Measurements from ENCODE around the gene FBN3. TPM values are rescaled to one million over a fixed set of nuclear protein-coding genes. Genes with fewer than 3 reads are reported as not detected.
"Not testable (repeated sequence)": the region's sequence is repeated elsewhere in the genome, so short reads cannot be mapped to it uniquely, and the experiment has no call there.

FBN3 gene
- total RNA-seq (2014; rRNA removed; shearing (Covaris generic)): 13.7 and 15.9 TPM in 2 replicates

DNA sequence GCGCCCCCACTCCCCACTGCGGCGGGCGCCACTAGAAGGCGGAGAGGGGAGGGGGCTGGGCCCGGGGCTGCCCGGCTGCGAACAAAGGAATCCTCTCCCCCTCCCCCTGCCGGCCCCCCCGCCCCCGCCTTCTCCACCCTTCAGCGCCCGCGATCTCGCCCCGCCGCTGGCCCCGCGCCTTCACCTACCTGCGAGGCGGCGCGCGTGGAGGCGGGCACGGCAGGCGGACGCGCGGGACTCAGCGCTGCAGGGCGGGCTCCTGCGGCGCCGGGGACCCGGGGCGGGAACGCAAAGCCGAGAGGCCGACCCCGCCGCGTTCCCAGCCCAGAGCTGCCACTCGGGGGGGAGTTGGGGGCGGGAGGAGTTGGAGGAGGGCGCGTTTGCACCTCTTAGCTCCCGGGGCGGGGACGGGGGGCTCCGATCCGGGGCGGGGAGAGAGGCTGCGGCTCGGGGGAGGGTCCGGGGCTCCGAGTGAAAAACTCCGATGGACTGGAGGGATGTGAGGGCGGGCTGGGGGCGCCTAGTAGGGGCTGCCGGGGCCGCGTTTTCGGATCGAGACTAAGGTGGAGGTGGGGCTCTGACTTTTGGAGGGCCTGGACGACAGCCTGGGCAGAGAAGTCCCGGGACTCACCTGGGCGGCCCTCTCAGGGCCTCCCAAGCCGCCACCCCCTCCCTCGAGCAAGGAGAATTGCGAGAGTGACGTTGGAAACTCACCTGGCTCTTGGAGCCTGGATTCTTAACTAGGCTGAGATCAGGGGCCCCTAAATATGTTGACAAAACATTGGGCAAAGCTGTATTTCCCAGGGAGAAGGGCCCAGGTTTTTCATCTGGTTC is at the start of gene FBN3:
Gene FBN3, minus strand, starts transcription at position 332 of the 834 bp plus-strand sequence. CDS start 2,112 bp downstream, outside the sequence.
- peak; percentile 96 for DNase-seq
- Histone ChIP-seq H3K4me3 (ENCODE audit: insufficient read depth, low read depth, low read length) (peak within 1 kb of the TSS; percentile 77), H3K27me3 (ENCODE audit: control insufficient read depth, insufficient read depth, low read length) (no peaks in the 10 kb centered on the region), H3K36me3 (replicated peaks; ENCODE audit: control insufficient read depth, insufficient read depth, low read length) (peaks cover 4% of the 10 kb centered on the region)

DNA sequence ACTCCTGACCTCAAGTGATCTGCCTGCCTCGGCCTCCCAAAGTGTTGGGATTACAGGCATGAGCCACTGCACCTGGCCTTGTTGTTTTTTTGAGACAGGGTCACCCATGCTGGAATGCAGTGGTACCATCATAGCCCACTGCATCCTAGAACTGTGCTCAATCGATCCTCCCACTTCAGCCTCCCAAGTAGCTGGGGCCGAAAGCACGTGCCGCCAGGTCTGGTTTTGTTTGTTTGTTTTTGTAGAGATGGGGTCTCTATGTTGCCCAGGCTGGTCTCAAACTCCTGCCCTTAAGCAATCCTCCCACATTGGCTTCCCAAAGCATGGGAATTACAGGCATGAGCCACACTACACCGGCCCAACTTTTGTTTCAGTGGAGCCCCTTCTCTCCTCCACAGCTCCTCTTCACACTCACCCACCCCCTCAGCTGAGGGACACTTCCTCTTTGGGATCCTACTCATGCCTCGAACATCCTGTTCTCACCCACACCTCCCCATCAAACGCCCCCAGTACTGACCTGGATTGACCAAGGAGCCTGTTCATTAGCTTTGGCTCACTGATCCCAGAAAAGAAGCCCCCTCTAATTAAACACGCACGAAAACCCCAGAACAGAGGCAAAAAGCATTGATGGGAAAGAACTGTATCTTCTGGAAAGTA is 47.0 kb upstream of the FBN3 start:
- Histone ChIP-seq H3K27me3 (ENCODE audit: control insufficient read depth, insufficient read depth, low read length) (no peaks in the 10 kb centered on the region), H3K36me3 (replicated peaks; ENCODE audit: control insufficient read depth, insufficient read depth, low read length) (no peaks in the 10 kb centered on the region), H3K4me3 (ENCODE audit: insufficient read depth, low read depth, low read length) (no peak overlapping the region)
- DNase-seq: no peak

DNA sequence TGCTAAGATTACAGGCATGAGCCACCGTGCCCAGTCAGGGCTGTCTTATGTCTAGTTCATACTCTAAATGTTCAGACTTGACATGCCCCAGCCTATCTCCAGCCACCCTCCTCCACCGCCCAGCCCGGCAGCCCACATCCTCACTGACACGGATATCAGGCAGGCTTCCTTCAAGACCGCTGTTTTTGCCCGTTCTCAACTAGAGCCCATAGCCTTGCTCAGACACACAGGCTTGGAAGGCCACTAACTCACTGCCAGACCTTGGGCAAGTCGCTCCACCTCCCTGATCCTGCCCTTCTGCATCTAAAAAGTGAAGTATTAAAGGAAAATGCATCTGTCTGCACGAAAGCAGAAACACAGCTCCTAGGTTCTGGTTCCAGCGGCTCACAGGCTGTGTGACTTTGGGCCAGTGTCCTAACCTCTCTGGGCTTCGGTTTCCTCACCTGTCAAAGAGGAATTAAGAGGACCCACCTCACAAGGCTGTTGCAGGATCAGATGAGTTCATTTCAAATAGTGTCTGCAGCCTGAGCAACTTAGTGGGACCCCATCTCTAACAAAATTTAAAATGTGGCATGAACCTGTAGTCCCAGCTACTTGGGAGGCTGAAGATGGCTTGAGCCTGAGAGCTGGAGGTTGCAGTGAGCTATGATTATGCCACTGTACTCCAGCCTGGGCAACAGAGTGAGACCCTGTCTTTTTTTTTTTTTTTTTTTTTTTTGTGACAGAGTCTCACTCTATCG is 45.3 kb upstream of the FBN3 start:
- no peak for DNase-seq
- Histone ChIP-seq H3K36me3 (replicated peaks; ENCODE audit: control insufficient read depth, insufficient read depth, low read length) (no peaks in the 10 kb centered on the region), H3K27me3 (ENCODE audit: control insufficient read depth, insufficient read depth, low read length) (no peaks in the 10 kb centered on the region), H3K4me3 (ENCODE audit: insufficient read depth, low read depth, low read length) (no peak overlapping the region)

DNA sequence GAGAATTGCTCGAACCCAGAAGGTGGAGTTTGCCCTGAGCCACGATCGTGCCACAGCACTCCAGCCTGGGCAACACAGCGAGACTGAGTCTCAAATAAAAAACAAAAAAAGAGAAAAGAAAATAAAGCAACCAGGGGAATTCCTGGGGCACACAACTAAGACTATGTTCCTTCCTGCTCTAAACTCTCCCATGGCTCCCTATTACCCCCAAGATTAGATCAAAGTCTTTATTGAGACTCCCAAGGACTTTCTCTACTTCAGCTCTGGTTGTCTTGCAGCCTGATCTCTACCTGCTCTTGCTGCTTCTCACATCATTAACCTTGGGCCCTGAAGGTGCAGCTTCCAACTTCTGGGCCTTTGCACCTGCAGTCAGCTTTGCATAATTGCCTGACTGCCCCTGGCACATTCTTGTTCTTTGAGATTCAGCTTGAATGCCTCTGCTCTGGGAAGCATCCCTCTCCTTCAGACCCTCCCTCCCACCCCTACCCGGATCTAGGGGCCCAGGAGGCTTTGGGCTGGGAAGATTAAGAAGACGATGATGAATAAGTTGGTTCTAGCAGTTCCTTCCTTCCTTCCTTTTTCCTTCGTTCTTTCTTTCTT is 42.9 kb upstream of the FBN3 start:
- DNase-seq: peak; percentile 60
- Histone ChIP-seq H3K4me3 (ENCODE audit: insufficient read depth, low read depth, low read length) (no peak overlapping the region), H3K27me3 (ENCODE audit: control insufficient read depth, insufficient read depth, low read length) (no peaks in the 10 kb centered on the region), H3K36me3 (replicated peaks; ENCODE audit: control insufficient read depth, insufficient read depth, low read length) (no peaks in the 10 kb centered on the region)

DNA sequence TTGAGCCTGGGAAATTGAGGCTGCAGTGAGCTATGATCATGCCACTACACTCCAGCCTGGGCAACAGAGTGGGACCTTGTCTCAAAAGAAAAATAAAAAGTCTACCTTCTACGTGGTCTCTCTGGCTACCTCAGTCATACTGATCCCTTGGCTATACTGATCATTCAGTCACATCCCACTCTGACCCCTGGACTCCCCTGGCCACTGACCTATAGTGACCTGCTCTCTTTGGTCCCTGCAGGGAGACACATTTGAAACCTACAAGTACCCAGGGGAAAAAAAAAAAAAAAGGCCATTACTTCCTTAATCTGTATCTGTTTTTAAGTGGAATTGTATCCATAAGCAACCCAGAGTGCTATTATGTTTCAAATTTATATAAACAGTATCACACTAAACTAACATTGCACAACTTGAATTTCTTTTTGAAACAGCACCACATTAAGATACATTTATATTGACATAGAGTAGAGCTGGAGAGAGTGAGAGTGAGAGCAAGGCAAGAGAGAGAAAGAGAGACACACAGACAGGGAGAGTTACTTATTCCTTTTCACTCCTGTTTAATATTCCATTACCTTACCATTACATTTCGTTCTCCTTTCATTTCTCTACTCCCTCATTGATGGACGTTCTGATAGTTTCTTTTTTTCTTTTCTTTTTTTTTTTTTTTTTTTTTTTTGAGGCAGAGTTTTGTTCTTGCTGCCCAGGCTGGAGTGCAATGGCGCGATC is 36.1 kb upstream of the FBN3 start:
- Histone ChIP-seq H3K36me3 (replicated peaks; ENCODE audit: control insufficient read depth, insufficient read depth, low read length) (no peaks in the 10 kb centered on the region), H3K27me3 (ENCODE audit: control insufficient read depth, insufficient read depth, low read length) (no peaks in the 10 kb centered on the region), H3K4me3 (ENCODE audit: insufficient read depth, low read depth, low read length) (no peak overlapping the region)
- no peak for DNase-seq

DNA sequence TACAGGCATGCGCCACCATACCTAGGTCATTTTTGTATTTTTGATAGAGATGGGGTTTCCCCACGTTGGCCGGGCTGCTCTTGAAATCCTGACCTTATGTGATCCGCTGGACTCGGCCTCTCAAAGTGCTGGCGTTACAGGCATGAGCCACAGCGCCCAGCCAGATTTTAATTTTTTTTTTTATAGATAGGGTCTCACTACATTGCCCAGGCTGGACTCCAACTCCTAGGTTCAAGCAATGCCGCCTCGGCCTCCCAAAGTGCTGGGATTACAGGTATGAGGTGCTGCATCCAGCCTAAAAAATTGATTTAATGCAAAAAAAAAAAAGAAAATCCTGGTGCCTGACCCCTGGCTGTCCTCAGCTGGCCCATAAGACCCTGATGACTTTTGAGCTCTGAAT is 34.9 kb upstream of the FBN3 start:
- Histone ChIP-seq H3K27me3 (ENCODE audit: control insufficient read depth, insufficient read depth, low read length) (no peaks in the 10 kb centered on the region), H3K4me3 (ENCODE audit: insufficient read depth, low read depth, low read length) (no peak overlapping the region), H3K36me3 (replicated peaks; ENCODE audit: control insufficient read depth, insufficient read depth, low read length) (no peaks in the 10 kb centered on the region)
- DNase-seq: no peak

DNA sequence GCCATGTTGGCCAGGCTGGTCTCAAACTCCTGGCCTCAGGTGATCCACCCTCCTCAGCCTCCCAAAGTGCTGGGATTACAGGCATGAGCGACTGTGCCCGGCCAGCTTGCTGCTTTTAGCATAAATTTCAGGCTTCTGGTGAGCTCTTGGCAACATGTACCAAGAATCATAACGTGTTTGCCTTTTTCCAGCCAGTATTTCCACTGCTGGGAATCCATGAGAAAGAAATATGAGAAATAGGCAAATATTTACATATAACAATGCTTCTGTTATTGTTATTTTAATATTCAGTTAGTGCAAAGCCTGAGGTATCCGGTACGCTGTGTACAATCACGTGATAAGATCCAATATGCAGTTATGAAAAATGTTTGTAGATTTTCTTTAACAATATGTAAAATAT is 30.6 kb upstream of the FBN3 start:
- H3K27me3 ChIP-seq (ENCODE audit: control insufficient read depth, insufficient read depth, low read length): no peaks in the 10 kb centered on the region
- H3K4me3 ChIP-seq (ENCODE audit: insufficient read depth, low read depth, low read length): no peak overlapping the region
- no peaks in the 10 kb centered on the region for H3K36me3 ChIP-seq (replicated peaks; ENCODE audit: control insufficient read depth, insufficient read depth, low read length)
- DNase-seq: no peak

DNA sequence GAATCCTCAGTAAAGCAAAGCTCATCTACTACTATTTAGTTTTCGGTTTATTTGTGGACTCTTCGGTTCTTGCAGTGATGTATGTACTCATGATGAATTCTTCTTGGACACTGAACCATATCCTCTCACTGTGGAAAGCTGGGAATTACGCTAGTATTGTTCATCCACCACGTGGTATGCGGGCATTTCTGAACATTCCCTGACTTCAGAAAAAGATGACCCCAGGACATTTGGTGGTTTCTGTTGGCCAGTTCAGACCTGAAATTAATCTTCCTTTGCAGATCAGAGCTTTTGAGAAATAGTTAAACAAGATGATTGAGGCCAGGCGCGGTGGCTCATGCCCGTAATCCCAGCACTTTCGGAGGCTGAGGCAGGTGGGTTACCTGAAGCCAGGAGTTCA is 25.3 kb upstream of the FBN3 start:
- no peaks in the 10 kb centered on the region for H3K36me3 ChIP-seq (replicated peaks; ENCODE audit: control insufficient read depth, insufficient read depth, low read length)
- no peaks in the 10 kb centered on the region for H3K27me3 ChIP-seq (ENCODE audit: control insufficient read depth, insufficient read depth, low read length)
- H3K4me3 ChIP-seq (ENCODE audit: insufficient read depth, low read depth, low read length): no peak overlapping the region
- no peak for DNase-seq

DNA sequence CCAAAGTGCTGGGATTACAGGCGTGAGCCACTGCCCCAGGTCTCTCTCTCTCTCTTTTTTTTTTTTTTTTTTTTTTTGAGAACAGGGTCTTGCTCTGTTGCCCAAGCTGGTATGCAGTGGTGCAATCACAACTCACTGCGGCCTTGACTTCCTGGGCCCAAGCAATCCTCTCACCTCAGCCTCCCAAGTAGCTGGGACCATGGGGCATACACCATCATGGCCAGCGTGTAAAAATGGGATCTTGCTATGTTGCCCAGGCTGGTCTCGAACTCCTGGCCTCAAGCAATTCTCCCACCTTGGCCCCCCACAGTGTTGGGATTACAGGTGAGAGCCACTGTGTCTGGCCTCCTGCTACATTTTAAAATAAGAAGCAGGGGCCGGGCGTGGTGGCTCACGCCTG is 19.1 kb upstream of the FBN3 start:
- Histone ChIP-seq H3K36me3 (replicated peaks; ENCODE audit: control insufficient read depth, insufficient read depth, low read length) (no peaks in the 10 kb centered on the region), H3K4me3 (ENCODE audit: insufficient read depth, low read depth, low read length) (no peak overlapping the region), H3K27me3 (ENCODE audit: control insufficient read depth, insufficient read depth, low read length) (no peaks in the 10 kb centered on the region)
- no peak for DNase-seq

DNA sequence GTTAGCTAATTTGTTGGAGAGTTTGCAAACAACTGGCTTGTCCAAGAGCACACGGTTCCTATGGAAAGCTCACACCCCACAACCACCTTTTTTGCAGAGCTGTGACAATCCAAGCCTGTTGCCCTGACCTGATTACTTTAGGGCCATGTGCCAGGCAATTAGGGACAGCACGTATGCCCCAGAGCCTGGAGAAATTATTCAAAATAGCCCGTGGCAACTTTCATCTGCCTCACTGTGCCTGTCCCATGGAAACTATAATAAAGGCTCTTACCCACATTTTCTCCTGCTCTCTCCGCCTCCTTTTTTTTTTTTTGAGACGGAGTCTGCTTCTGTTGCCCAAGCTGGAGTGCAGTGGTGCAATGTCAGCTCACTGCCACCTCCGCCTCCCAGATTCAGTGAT is 18.6 kb upstream of the FBN3 start:
- Histone ChIP-seq H3K27me3 (ENCODE audit: control insufficient read depth, insufficient read depth, low read length) (no peaks in the 10 kb centered on the region), H3K36me3 (replicated peaks; ENCODE audit: control insufficient read depth, insufficient read depth, low read length) (no peaks in the 10 kb centered on the region), H3K4me3 (ENCODE audit: insufficient read depth, low read depth, low read length) (no peak overlapping the region)
- no peak for DNase-seq

DNA sequence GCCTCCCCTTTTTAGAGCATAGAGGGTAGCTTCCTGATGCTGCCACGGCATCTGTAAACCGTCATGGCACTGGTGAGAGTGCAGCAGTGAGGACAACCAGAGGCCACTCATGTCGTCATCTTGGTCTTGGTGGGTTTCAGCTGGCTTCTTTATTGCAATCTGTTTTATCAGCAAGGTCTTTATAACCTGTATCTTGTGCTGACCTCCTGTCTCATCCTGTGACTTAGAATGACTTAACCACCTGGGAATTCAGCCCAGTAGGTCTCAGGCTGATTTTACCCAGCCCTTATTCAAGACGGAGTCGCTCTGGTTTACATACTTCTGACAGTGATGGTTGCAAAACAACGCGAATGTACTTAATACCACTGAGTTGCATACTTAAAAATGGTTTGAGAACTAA is 14.4 kb upstream of the FBN3 start:
- no peak for DNase-seq
- Histone ChIP-seq H3K4me3 (ENCODE audit: insufficient read depth, low read depth, low read length) (no peak overlapping the region), H3K27me3 (ENCODE audit: control insufficient read depth, insufficient read depth, low read length) (no peaks in the 10 kb centered on the region), H3K36me3 (replicated peaks; ENCODE audit: control insufficient read depth, insufficient read depth, low read length) (no peaks in the 10 kb centered on the region)

DNA sequence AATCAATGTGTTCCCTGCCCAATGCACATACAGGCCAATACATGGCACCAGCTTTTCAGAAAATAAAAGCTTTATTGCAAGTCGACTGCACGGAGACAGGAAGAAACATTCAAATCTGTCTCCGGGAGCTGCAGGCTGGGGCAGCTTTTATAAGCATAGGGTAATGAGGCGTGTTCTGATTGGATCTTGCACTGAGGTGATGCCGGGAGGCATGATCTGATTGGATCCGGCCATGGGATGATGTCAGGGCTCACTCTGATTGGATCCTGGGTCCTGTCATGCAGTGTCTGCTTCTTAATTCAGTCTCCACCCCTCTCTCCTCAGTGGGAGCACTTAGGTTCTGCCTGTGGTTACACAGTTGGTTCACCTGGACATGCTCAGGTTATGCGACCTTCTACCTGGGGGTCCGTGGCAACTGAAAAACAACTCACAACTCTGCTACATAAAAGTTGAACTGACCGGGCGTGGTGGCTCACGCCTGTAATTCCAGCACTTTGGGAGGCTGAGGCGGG is 11.8 kb upstream of the FBN3 start:
- H3K36me3 ChIP-seq (replicated peaks; ENCODE audit: control insufficient read depth, insufficient read depth, low read length): no peaks in the 10 kb centered on the region
- no peak overlapping the region for H3K4me3 ChIP-seq (ENCODE audit: insufficient read depth, low read depth, low read length)
- peak; percentile 45 for DNase-seq
- no peaks in the 10 kb centered on the region for H3K27me3 ChIP-seq (ENCODE audit: control insufficient read depth, insufficient read depth, low read length)

DNA sequence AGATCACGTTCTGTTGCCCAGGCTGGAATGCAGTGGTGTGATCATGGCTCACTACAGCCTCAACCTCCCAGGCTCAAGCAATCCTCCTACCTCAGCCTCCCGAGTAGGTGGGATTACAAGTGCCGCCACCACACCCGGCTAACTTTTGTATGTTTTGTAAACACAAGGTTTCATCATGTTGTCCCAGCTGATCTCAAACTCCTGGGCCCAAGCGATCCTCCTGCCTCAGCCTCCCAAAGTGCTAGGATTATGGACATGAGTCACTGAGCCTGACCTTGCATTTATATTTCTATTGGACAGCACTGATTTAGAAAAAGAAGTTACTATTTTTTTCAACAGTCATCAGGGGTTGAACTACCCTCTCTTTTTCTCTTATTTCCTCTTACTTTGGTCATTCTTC is 9.9 kb upstream of the FBN3 start:
- not testable (repeated sequence) for DNase-seq; H3K27me3 ChIP-seq (ENCODE audit: control insufficient read depth, insufficient read depth, low read length); H3K4me3 ChIP-seq (ENCODE audit: insufficient read depth, low read depth, low read length); H3K36me3 ChIP-seq (replicated peaks; ENCODE audit: control insufficient read depth, insufficient read depth, low read length)
